HepG2 (cell line): ENCODE measurements around the gene ATP2B2. TPM values are rescaled to one million over a fixed set of nuclear protein-coding genes. Genes with fewer than 3 reads are reported as not detected.

Source experiments
- ATAC-seq: fragments of 200-7000 bp; cut with Tn5 transposase; 3 replicates; pipeline ENCODE4 v1.9.1; 2020; ENCODE audit warnings: mild to moderate bottlenecking, moderate library complexity
- BruUV-seq: library from RNA; stranded (reverse); fragments of 400-500 nt; replicated peaks from 2 replicates; lab custom pipeline; 2021; lab: Mats Ljungman, UMichigan
- CTCF ChIA-PET: fragments of 300-600 bp; formaldehyde crosslinking; extraction: SDS; loops from one replicate; lab custom pipeline; 2021; ENCODE audit warnings: low total read pairs, inconsistent platforms, low intra/inter-chr PET ratio; lab: Yijun Ruan, JAX
- POLR2A ChIA-PET: fragments of 350-600 bp; sonication (Branson Sonifier 250); formaldehyde crosslinking; loops from one replicate; lab custom pipeline; 2020; ENCODE audit warnings: antibody characterized with exemption, inconsistent platforms; lab: Yijun Ruan, JAX
- DNase-seq: peaks from one replicate; pipeline ENCODE4 v3.0.0-alpha.2; 2015; ENCODE audit warnings: low spot score
- FAIRE-seq: peaks from 3 replicates; lab custom pipeline; 2011; peaks lifted over from hg19 to GRCh38; lab: Jason Lieb, UNC
- H2AFZ ChIP-seq: one replicate; pipeline ENCODE4 v1.6.1; 2011; ENCODE audit warnings: low read length, inconsistent platforms
- H3K27ac ChIP-seq: fragments of 300-600 bp; 3 replicates; pipeline ENCODE4 v1.8.0; 2011; ENCODE audit warnings: mixed run types, mild to moderate bottlenecking, mixed read lengths, low read length, inconsistent platforms; ENCODE audit not compliant: insufficient read depth; ENCODE audit errors: extremely low read length
- H3K27me3 ChIP-seq, 2 experiments: fragments of 200-600 bp in 1 of 2; 2 replicates in 1 of 2; 3 replicates in 1 of 2; pipeline versions ENCODE4 v1.6.0 to v1.8.0; 2011; ENCODE audit warnings: low read length in 2 of 2, mild to moderate bottlenecking in 2 of 2, moderate library complexity in 2 of 2, inconsistent platforms in 1 of 2; ENCODE audit not compliant: insufficient read depth in 2 of 2, control insufficient read depth in 1 of 2
- H3K36me3 ChIP-seq, 2 experiments: fragments of 200-600 bp in 1 of 2; replicated peaks in 1 of 2; 2 replicates in 1 of 2; 3 replicates in 1 of 2; pipeline versions ENCODE4 v1.5.1 to v1.8.0; 2011; ENCODE audit warnings: low read length in 2 of 2, inconsistent platforms in 1 of 2; ENCODE audit not compliant: insufficient read depth in 2 of 2, control insufficient read depth in 1 of 2
- H3K4me1 ChIP-seq: 2 replicates; pipeline ENCODE4 v1.5.1; 2012; ENCODE audit warnings: low read length, inconsistent platforms; ENCODE audit not compliant: insufficient read depth
- H3K4me2 ChIP-seq: 2 replicates; pipeline ENCODE4 v1.6.0; 2011; ENCODE audit warnings: low read depth, low read length, inconsistent platforms
- H3K4me3 ChIP-seq, 3 experiments: fragments of 200-600 bp in 1 of 3; sonication (generic), shearing (Covaris generic) in 1 of 3; replicated peaks in 1 of 3; 2 replicates each; pipeline ENCODE4 v1.5.1; 2011 to 2016; ENCODE audit warnings: low read length in 3 of 3, inconsistent platforms in 2 of 3, low read depth in 2 of 3, mild to moderate bottlenecking in 2 of 3, control low read depth in 1 of 3, mixed read lengths in 1 of 3; ENCODE audit not compliant: insufficient read depth in 1 of 3
- H3K79me2 ChIP-seq: one replicate; pipeline ENCODE4 v1.6.1; 2011; ENCODE audit warnings: low read length, inconsistent platforms; ENCODE audit not compliant: insufficient read depth
- H3K9ac ChIP-seq: 2 replicates; pipeline ENCODE4 v1.6.0; 2011; ENCODE audit warnings: mild to moderate bottlenecking, low read depth, low read length, inconsistent platforms; ENCODE audit not compliant: insufficient read depth
- H3K9me3 ChIP-seq: 2 replicates; pipeline ENCODE4 v1.5.1; 2012; ENCODE audit warnings: mild to moderate bottlenecking, low read length
- H4K20me1 ChIP-seq: 2 replicates; pipeline ENCODE4 v1.6.0; 2011; ENCODE audit warnings: inconsistent platforms, mild to moderate bottlenecking, low read length, moderate library complexity; ENCODE audit not compliant: insufficient read depth
- BCL6 ChIP-seq: IDR thresholded peaks from 2 replicates; pipeline ENCODE4 v1.6.1; 2016; ENCODE audit warnings: missing genetic modification reagents, missing compliant biosample characterization
- CBFB ChIP-seq: sonication (generic); formaldehyde crosslinking; IDR thresholded peaks from 2 replicates; pipeline ENCODE4 v1.4.0; 2020; ENCODE audit warnings: missing genetic modification reagents
- CCAR2 ChIP-seq: fragments of 200-400 bp; formaldehyde crosslinking; optimal IDR thresholded peaks from 2 replicates; pipeline ENCODE3; 2018; ENCODE audit warnings: low read depth, mild to moderate bottlenecking, low read length, moderate library complexity
- FOXC1 ChIP-seq: sonication (generic); formaldehyde crosslinking; IDR thresholded peaks from 2 replicates; pipeline ENCODE4 v1.8.0; 2022; ENCODE audit warnings: mild to moderate bottlenecking, missing genetic modification reagents, borderline replicate concordance
- MEF2D ChIP-seq: sonication (generic); formaldehyde crosslinking; IDR thresholded peaks from 2 replicates; pipeline ENCODE4 v1.5.1; 2020; ENCODE audit warnings: mild to moderate bottlenecking, missing genetic modification reagents
- PAWR ChIP-seq: sonication (generic); formaldehyde crosslinking; IDR thresholded peaks from 2 replicates; pipeline ENCODE4 v1.4.0; 2020; ENCODE audit warnings: missing genetic modification reagents, mild to moderate bottlenecking, borderline replicate concordance
- PCBP2 ChIP-seq: fragments of 200-400 bp; formaldehyde crosslinking; optimal IDR thresholded peaks from 2 replicates; pipeline ENCODE3; 2018; ENCODE audit warnings: low read length, low read depth; ENCODE audit not compliant: poor library complexity, severe bottlenecking
- SMYD3 ChIP-seq: sonication (generic); formaldehyde crosslinking; IDR thresholded peaks from 2 replicates; pipeline ENCODE4 v1.8.1; 2023; ENCODE audit warnings: mild to moderate bottlenecking, missing genetic modification reagents
- SP4 ChIP-seq: sonication (generic); formaldehyde crosslinking; IDR thresholded peaks from 2 replicates; pipeline ENCODE4 v1.8.1; 2023; ENCODE audit warnings: mild to moderate bottlenecking, missing genetic modification reagents
- ZNF614 ChIP-seq: IDR thresholded peaks from 2 replicates; pipeline ENCODE4 v1.6.1; 2018; ENCODE audit warnings: missing biosample characterization, missing genetic modification reagents, inconsistent platforms, borderline replicate concordance
- WGBS: methylation state at CpG from one replicate; pipeline ENCODE4 v1.1.6; 2017; ENCODE audit warnings: low lambda C conversion rate; 5-methylcytosine and 5-hydroxymethylcytosine counted together
- in situ Hi-C: cut with HindIII; loops from 2 replicates; pipeline ENCODE4 v1.10.0; 2017; ENCODE audit warnings: low pct_unique_long_range_greater_than_20kb; ENCODE audit not compliant: extremely low pct_ligation_motif_present
- intact Hi-C: fragments of 100-400 bp; cut with micrococcal nuclease; formaldehyde crosslinking; loops from one replicate; pipeline ENCODE4 v1.10.0; 2022; ENCODE audit not compliant: unreplicated experiment
- polyA plus RNA-seq, 8 experiments: library from polyadenylated mRNA; depleted of rRNA in 3 of 8; stranded (reverse) in 7 of 8; unstranded in 1 of 8; fragments of >200 nt; fragmentation: Illumina TruSeq in 4 of 8; extraction: Trizol in 4 of 8; gene quantifications; 2 replicates each; pipeline versions ENCODE4 v1.2.1 to v1.2.3, GENCODE V29; 2011 to 2016; ENCODE audit warnings: low read depth in 4 of 8, missing spikeins in 1 of 8, mixed read lengths in 1 of 8; ENCODE audit not compliant: insufficient read depth in 1 of 8
- total RNA-seq, 5 experiments: library from RNA; depleted of rRNA; stranded (reverse); fragments of >200 nt; fragmentation: Illumina TruSeq; extraction: Trizol; gene quantifications; 2 replicates each; pipeline ENCODE4 v1.2.3, GENCODE V29; 2016; ENCODE audit warnings: low read depth in 1 of 5
- TF ChIP-seq, protein P1 (sequence below): sonication (generic); formaldehyde crosslinking; IDR thresholded peaks from 2 replicates; pipeline ENCODE4 v1.4.0; 2020; ENCODE audit warnings: missing genetic modification reagents
- TF ChIP-seq, protein P2 (sequence below): sonication (generic); formaldehyde crosslinking; IDR thresholded peaks from 2 replicates; pipeline ENCODE4 v1.4.0; 2020; ENCODE audit warnings: mild to moderate bottlenecking, low read depth, missing genetic modification reagents
- TF ChIP-seq, protein P3 (sequence below): sonication (generic); formaldehyde crosslinking; IDR thresholded peaks from 2 replicates; pipeline ENCODE4 v1.4.0; 2020; ENCODE audit warnings: missing genetic modification reagents, borderline replicate concordance

The ATP2B2 gene
- total and polyA plus RNA-seq, 2 of the 13 experiments (the other 11 are each of a cell fraction or from before 2014, with no cell fraction given) = 1.5 to 2.3 TPM

DNA sequence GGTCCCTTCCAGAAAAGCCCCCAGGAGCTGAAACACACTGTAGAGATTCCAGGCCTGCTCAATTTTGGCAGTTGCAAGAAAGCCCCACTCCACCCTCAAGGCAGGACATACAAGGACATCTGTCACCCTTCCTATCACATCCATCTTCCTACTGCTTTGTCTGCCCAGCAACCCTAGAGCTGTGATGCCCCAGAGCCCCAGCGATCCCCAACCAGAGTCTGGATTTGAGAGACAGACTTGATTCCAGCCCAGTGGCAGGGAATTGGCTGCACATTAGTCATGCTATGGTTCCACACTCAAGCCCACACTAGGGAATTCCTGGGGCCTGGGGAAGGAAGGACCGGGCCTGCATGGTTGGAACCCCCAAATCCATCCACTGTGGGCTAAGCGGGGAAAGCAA, 56.8 kb downstream of the ATP2B2 start:
- TF ChIP-seq PCBP2 = no peak
- H3K9ac ChIP-seq = no peak overlapping the region
- no TSS peak for BruUV-seq
- no peaks in the 10 kb centered on the region for H3K4me1 ChIP-seq
- H2AFZ ChIP-seq = no peak overlapping the region
- H3K4me3 ChIP-seq = no peak overlapping the region
- intact Hi-C loops = no loop called here
- H3K4me2 ChIP-seq = no peak overlapping the region
- H3K27ac ChIP-seq = no peak overlapping the region
- ChIA-PET POLR2A (no interaction called here), CTCF (no interaction called here)
- DNase-seq = no peak
- no peak for ATAC-seq
- no peaks in the 10 kb centered on the region; the same call in 1 of the 2 replicates for H4K20me1 ChIP-seq
- no peaks in the 10 kb centered on the region for H3K9me3 ChIP-seq
- FAIRE-seq = no peak
- no peaks in the 10 kb centered on the region for H3K79me2 ChIP-seq
- in situ Hi-C loops = no loop called here
- 0 out of 5 replicates have a peak, but pooled peaks cover 0 to 4% of the 10 kb centered on the region in 2 experiments for H3K27me3 ChIP-seq
- H3K36me3 ChIP-seq = no peaks in the 10 kb centered on the region; a peak in 1 of 5 replicates
- 77% methylated on average over 3 of the region's 3 CpGs for WGBS

DNA sequence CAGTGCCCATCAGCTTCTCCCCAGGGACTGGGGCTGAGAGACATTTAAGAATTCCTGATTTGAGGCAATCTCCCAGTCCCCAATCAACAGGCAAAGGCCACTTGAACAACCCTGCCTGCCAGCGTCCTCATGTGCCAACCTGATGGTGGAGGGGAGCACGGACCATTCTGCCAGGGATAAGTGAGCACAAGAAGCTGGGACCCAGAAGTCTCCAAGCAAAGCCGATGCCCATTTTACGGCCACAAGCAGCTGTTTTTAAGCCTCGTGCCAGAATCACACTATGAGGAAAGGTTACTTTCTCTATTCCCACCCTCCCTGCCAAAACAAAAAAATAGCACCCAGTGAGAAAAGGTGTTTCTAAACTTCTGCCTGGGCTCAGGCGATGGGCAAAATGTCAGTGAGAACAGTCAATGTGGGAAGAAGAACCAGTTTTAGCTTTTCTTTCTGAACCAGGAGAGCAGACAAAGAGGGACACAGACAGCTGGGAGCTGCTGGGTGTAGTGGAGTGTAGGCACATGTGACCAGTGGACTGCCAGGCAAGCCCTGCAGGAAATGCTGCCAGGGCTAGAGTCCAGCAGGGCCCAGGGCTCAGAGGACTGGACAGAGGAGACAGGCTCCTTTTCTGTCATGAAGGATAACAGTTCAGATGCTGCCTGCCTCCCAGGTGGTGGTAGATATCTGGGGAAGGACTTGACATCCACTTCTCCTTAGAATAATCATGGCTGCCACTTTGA, 57.7 kb downstream of the ATP2B2 start:
- Histone ChIP-seq H3K27me3 (0 out of 5 replicates have a peak, but pooled peaks cover 0 to 4% of the 10 kb centered on the region in 2 experiments), H2AFZ (no peak overlapping the region), H3K9ac (no peak overlapping the region), H3K9me3 (no peaks in the 10 kb centered on the region), H3K79me2 (no peaks in the 10 kb centered on the region), H3K36me3 (no peaks in the 10 kb centered on the region; a peak in 1 of 5 replicates), H3K27ac (no peak overlapping the region), H3K4me3 (no peak overlapping the region), H4K20me1 (no peaks in the 10 kb centered on the region; the same call in 1 of the 2 replicates), H3K4me1 (no peaks in the 10 kb centered on the region), H3K4me2 (no peak overlapping the region)
- 58% methylated on average over 6 of the region's 6 CpGs for whole genome bisulfite sequencing
- intact Hi-C loops (no loop called here), in situ Hi-C loops (no loop called here)
- no peak for FAIRE-seq
- no peak for ATAC-seq
- CTCF ChIA-PET = no interaction called here
- DNase-seq = no peak
- no TSS peak for BruUV-seq
- POLR2A ChIA-PET = no interaction called here
- TF ChIP-seq CBFB (CRISPR knock-in tag) (no peak), MEF2D (no peak), CCAR2 (no peak), SMYD3 (CRISPR knock-in tag) (no peak), FOXC1 (CRISPR knock-in tag) (no peak), PAWR (CRISPR knock-in tag) (no peak), ZNF614 (CRISPR knock-in tag) (no peak), BCL6 (CRISPR knock-in tag) (no peak), SP4 (CRISPR knock-in tag) (no peak)
- TF ChIP-seq, protein P1, sequence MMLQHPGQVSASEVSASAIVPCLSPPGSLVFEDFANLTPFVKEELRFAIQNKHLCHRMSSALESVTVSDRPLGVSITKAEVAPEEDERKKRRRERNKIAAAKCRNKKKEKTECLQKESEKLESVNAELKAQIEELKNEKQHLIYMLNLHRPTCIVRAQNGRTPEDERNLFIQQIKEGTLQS (CRISPR knock-in tag) = no peak
- TF ChIP-seq, protein P2, sequence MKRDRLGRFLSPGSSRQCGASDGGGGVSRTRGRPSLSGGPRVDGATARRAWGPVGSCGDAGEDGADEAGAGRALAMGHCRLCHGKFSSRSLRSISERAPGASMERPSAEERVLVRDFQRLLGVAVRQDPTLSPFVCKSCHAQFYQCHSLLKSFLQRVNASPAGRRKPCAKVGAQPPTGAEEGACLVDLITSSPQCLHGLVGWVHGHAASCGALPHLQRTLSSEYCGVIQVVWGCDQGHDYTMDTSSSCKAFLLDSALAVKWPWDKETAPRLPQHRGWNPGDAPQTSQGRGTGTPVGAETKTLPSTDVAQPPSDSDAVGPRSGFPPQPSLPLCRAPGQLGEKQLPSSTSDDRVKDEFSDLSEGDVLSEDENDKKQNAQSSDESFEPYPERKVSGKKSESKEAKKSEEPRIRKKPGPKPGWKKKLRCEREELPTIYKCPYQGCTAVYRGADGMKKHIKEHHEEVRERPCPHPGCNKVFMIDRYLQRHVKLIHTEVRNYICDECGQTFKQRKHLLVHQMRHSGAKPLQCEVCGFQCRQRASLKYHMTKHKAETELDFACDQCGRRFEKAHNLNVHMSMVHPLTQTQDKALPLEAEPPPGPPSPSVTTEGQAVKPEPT (CRISPR knock-in tag) = no peak
- TF ChIP-seq, protein P3, sequence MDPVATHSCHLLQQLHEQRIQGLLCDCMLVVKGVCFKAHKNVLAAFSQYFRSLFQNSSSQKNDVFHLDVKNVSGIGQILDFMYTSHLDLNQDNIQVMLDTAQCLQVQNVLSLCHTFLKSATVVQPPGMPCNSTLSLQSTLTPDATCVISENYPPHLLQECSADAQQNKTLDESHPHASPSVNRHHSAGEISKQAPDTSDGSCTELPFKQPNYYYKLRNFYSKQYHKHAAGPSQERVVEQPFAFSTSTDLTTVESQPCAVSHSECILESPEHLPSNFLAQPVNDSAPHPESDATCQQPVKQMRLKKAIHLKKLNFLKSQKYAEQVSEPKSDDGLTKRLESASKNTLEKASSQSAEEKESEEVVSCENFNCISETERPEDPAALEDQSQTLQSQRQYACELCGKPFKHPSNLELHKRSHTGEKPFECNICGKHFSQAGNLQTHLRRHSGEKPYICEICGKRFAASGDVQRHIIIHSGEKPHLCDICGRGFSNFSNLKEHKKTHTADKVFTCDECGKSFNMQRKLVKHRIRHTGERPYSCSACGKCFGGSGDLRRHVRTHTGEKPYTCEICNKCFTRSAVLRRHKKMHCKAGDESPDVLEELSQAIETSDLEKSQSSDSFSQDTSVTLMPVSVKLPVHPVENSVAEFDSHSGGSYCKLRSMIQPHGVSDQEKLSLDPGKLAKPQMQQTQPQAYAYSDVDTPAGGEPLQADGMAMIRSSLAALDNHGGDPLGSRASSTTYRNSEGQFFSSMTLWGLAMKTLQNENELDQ (CRISPR knock-in tag) = no peak
